ENCODE measurements around the gene DLG2. TPM values are rescaled to one million over a fixed set of nuclear protein-coding genes. Genes with fewer than 3 reads are reported as not detected.

DLG2 gene
- total RNA-seq, 2 donors from 2014 or later = 3.8 to 16.4 TPM

DNA sequence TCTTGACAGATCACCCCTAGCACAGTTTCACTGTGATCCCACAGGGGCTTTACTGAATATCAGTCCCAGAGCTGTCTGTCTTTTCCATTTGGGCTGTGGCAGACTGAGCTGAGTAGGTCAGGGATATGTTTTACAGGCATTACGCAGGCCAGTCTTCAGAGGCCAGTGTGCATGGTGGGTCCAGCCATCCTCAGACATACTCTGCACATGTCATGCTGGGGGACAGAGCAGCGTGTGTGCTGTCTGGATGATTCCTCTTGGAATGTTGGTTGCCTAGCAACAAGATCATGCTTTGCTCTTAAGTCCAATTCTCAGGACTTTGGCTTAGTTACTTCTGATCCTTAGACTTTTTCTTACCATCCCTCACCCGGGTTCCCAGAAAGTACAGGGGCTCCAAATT is 736.5 kb downstream of the DLG2 start:
- no peak overlapping the region for H3K4me3 ChIP-seq
- TF ChIP-seq, protein P1, sequence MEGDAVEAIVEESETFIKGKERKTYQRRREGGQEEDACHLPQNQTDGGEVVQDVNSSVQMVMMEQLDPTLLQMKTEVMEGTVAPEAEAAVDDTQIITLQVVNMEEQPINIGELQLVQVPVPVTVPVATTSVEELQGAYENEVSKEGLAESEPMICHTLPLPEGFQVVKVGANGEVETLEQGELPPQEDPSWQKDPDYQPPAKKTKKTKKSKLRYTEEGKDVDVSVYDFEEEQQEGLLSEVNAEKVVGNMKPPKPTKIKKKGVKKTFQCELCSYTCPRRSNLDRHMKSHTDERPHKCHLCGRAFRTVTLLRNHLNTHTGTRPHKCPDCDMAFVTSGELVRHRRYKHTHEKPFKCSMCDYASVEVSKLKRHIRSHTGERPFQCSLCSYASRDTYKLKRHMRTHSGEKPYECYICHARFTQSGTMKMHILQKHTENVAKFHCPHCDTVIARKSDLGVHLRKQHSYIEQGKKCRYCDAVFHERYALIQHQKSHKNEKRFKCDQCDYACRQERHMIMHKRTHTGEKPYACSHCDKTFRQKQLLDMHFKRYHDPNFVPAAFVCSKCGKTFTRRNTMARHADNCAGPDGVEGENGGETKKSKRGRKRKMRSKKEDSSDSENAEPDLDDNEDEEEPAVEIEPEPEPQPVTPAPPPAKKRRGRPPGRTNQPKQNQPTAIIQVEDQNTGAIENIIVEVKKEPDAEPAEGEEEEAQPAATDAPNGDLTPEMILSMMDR (IDR thresholded peaks at IDR 0.05) = no peak
- DNase-seq (ENCODE audit: low spot score) (no peak), ATAC-seq (ENCODE audit: insufficient number of reproducible peaks, low FRiP score, low read depth) (no peak)
- no peak overlapping the region for H3K27ac ChIP-seq
- H3K9me3 ChIP-seq = no peaks in the 10 kb centered on the region
- no peaks in the 10 kb centered on the region for H3K36me3 ChIP-seq
- no peaks in the 10 kb centered on the region for H3K27me3 ChIP-seq (replicated peaks; ENCODE audit: insufficient read depth)
- H3K4me1 ChIP-seq (ENCODE audit: control insufficient read depth in 1 of 2, low read depth in 2 of 2) = peaks cover 0 to 6% of the 10 kb centered on the region in 2 donors

DNA sequence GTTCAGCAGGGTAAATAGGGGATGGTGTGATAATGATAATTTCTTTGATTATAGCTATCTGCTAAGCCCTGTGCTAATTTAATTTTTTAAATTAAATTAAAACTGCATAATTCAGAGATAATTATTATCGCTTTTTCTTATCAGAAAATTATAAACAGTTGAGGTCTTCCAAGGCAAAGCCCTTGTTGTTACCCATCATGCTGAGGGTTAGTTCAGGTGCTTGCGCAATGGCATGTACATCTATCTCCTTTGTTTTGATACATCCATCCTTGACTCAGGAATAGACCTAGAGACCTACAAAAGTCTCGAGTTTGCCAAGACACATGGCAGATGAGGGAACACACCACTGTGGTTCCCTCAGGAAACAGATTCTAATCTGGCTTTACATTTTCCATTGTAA is 737.6 kb downstream of the DLG2 start:
- Histone ChIP-seq H3K27ac (no peak overlapping the region), H3K27me3 (replicated peaks; ENCODE audit: insufficient read depth) (no peaks in the 10 kb centered on the region), H3K4me1 (ENCODE audit: control insufficient read depth in 1 of 2, low read depth in 2 of 2) (peaks cover 0 to 6% of the 10 kb centered on the region in 2 donors), H3K9me3 (no peaks in the 10 kb centered on the region), H3K36me3 (no peaks in the 10 kb centered on the region), H3K4me3 (no peak overlapping the region)
- TF ChIP-seq, protein P1 (IDR thresholded peaks at IDR 0.05) = no peak
- DNase-seq (ENCODE audit: low spot score) = no peak
- no peak for ATAC-seq (ENCODE audit: insufficient number of reproducible peaks, low FRiP score, low read depth)

DNA sequence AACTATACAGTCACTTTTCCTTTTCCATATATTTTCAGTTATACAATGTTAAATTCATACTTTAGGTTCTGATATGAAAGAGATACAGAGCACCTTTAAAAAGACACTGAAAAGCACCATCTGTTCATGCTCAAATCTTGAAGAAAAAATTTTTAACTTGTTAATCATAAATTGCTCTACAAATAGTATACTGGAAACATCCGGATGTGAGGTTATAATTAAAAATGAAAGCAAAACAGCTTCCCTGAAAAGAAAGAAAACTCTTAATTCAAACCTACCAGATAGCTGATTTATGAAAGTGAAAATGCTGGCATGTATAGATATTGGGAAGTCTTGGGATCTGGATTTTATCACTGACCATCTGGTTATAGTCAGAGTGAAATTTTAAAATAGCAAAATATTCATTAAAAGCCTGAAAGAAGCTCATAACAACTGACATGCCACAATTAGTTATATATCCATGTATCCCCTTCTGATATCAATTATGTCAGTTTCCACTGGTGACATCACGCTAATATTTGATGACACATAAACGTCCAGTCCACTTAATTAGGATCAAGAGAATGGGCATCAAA is 740.0 kb downstream of the DLG2 start:
- Histone ChIP-seq H3K9me3 (no peaks in the 10 kb centered on the region), H3K4me1 (ENCODE audit: control insufficient read depth in 1 of 2, low read depth in 2 of 2) (peaks cover 0 to 6% of the 10 kb centered on the region in 2 donors), H3K27me3 (replicated peaks; ENCODE audit: insufficient read depth) (no peaks in the 10 kb centered on the region), H3K27ac (no peak overlapping the region), H3K36me3 (no peaks in the 10 kb centered on the region), H3K4me3 (no peak overlapping the region)
- ATAC-seq (ENCODE audit: insufficient number of reproducible peaks, low FRiP score, low read depth) (no peak), DNase-seq (ENCODE audit: low spot score) (no peak)
- TF ChIP-seq, protein P1 (IDR thresholded peaks at IDR 0.05) = no peak

DNA sequence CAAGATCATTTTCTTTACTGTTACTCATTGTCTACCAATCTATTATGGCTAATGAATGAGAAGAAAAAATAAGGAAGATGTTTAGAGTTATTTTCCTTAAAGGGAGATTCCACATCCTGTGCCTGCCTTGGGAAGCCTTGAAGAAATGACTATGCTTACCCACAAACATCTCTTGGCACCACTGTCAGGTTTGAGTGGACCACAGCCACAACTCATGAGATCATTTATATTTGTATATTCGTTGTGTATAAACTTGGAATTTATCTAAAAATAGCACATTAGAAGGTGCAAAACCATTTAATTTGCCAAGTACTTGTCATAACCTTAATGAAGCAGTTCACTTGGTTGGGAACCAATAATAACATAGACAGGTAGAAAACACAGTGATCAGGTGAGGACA is 740.8 kb downstream of the DLG2 start:
- H3K9me3 ChIP-seq = no peaks in the 10 kb centered on the region
- DNase-seq (ENCODE audit: low spot score) (no peak), ATAC-seq (ENCODE audit: insufficient number of reproducible peaks, low FRiP score, low read depth) (no peak)
- no peaks in the 10 kb centered on the region for H3K36me3 ChIP-seq
- no peak overlapping the region for H3K27ac ChIP-seq
- no peak overlapping the region for H3K4me3 ChIP-seq
- no peaks in the 10 kb centered on the region for H3K27me3 ChIP-seq (replicated peaks; ENCODE audit: insufficient read depth)
- peaks cover 0 to 6% of the 10 kb centered on the region in 2 donors for H3K4me1 ChIP-seq (ENCODE audit: control insufficient read depth in 1 of 2, low read depth in 2 of 2)
- TF ChIP-seq, protein P1 (IDR thresholded peaks at IDR 0.05) = no peak

DNA sequence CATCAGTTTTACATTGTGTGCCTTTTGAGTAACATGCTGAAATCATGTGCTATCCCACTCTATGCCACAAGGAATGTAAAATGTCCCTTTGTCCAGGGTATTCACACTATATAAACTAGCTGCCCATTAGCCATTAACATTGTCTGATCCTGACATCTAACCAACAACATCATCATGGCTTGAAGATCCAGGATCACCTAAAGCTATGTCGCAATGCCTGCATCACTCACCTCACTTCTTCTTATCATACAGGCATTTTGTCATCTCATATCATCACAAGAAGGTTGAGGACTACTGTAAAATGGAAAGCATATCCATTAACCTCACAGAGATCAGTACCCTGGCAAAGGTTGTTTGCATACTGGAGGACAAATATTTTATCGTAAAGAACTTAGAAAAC is 742.3 kb downstream of the DLG2 start:
- no peaks in the 10 kb centered on the region for H3K36me3 ChIP-seq
- ATAC-seq (ENCODE audit: insufficient number of reproducible peaks, low FRiP score, low read depth) (no peak), DNase-seq (ENCODE audit: low spot score) (no peak)
- H3K4me1 ChIP-seq (ENCODE audit: control insufficient read depth in 1 of 2, low read depth in 2 of 2) = peaks cover 0 to 6% of the 10 kb centered on the region in 2 donors
- no peak overlapping the region for H3K4me3 ChIP-seq
- TF ChIP-seq, protein P1 (IDR thresholded peaks at IDR 0.05) = no peak
- H3K9me3 ChIP-seq = no peaks in the 10 kb centered on the region
- H3K27me3 ChIP-seq (replicated peaks; ENCODE audit: insufficient read depth) = no peaks in the 10 kb centered on the region
- H3K27ac ChIP-seq = no peak overlapping the region

Data from thoracic aorta (tissue), 2 donors.